GM12878 (cell line): ENCODE results near the gene PLCB4. TPM values are rescaled to one million over a fixed set of nuclear protein-coding genes. Genes with fewer than 3 reads are reported as not detected.

Source experiments
- ATAC-seq: fragments of 200-7000 bp; cut with Tn5 transposase; 3 replicates; pipeline ENCODE4 v1.9.1; 2020; ENCODE audit warnings: mild to moderate bottlenecking, moderate library complexity
- BruUV-seq: library from RNA; stranded (reverse); fragments of 400-500 nt; replicated peaks from 2 replicates; lab custom pipeline; 2021; lab: Mats Ljungman, UMichigan
- CTCF ChIA-PET: fragments of 300-600 bp; sonication (Branson Sonifier 250); formaldehyde crosslinking; extraction: SDS; loops from one replicate; lab custom pipeline; 2021; ENCODE audit warnings: inconsistent platforms; lab: Yijun Ruan, JAX
- POLR2A ChIA-PET: fragments of 350-600 bp; formaldehyde crosslinking; extraction: SDS; loops from one replicate; lab custom pipeline; 2021; ENCODE audit warnings: inconsistent platforms; lab: Charles Lee
- RAD21 ChIA-PET: fragments of 300-600 bp; sonication (Branson Sonifier 250); formaldehyde crosslinking; loops from one replicate; lab custom pipeline; 2023; ENCODE audit warnings: antibody characterized with exemption; ENCODE audit not compliant: unreplicated experiment; lab: Charles Lee
- SMC1A ChIA-PET: fragments of 300-600 bp; sonication (Branson Sonifier 250); formaldehyde crosslinking; loops from one replicate; lab custom pipeline; 2023; ENCODE audit not compliant: unreplicated experiment, uncharacterized antibody; lab: Charles Lee
- DNase-seq: peaks from one replicate; pipeline ENCODE4 v3.0.0-alpha.2; 2011; ENCODE audit warnings: low read depth, low spot score
- FAIRE-seq: peaks from 3 replicates; lab custom pipeline; 2011; peaks lifted over from hg19 to GRCh38; lab: Jason Lieb, UNC
- H2AFZ ChIP-seq: 2 replicates; pipeline ENCODE4 v1.6.0; 2011; ENCODE audit warnings: low read depth, low read length, control low read depth; ENCODE audit not compliant: control insufficient read depth
- H3K27ac ChIP-seq: 2 replicates; pipeline ENCODE4 v1.5.1; 2011; ENCODE audit warnings: control low read depth; ENCODE audit not compliant: control insufficient read depth, insufficient read depth
- H3K27me3 ChIP-seq, 2 experiments: replicated peaks in 1 of 2; 2 replicates each; pipeline versions ENCODE4 v1.6.0 to v1.6.1; 2011; ENCODE audit warnings: low read length in 1 of 2; ENCODE audit not compliant: control insufficient read depth in 2 of 2, insufficient read depth in 2 of 2
- H3K36me3 ChIP-seq, 2 experiments: 2 replicates each; pipeline ENCODE4 v1.5.1; 2011; ENCODE audit warnings: low read length in 1 of 2; ENCODE audit not compliant: control insufficient read depth in 2 of 2, insufficient read depth in 2 of 2
- H3K4me1 ChIP-seq: 2 replicates; pipeline ENCODE4 v1.6.1; 2011; ENCODE audit warnings: mild to moderate bottlenecking, low read length, moderate library complexity, mixed read lengths; ENCODE audit not compliant: control insufficient read depth, insufficient read depth
- H3K4me2 ChIP-seq: 2 replicates; pipeline ENCODE4 v1.6.0; 2011; ENCODE audit warnings: control low read depth; ENCODE audit not compliant: control insufficient read depth, insufficient read depth
- H3K4me3 ChIP-seq: fragments of 200-600 bp; sonication (generic); 2 replicates; pipeline ENCODE4 v1.5.1; 2016
- H3K79me2 ChIP-seq: 2 replicates; pipeline ENCODE4 v1.6.0; 2011; ENCODE audit warnings: low read length; ENCODE audit not compliant: control insufficient read depth, insufficient read depth
- H3K9ac ChIP-seq: 2 replicates; pipeline ENCODE4 v1.8.0; 2011; ENCODE audit warnings: low read length, control low read depth, mixed read lengths; ENCODE audit not compliant: control insufficient read depth, insufficient read depth
- H3K9me3 ChIP-seq: replicated peaks from 3 replicates; pipeline ENCODE4 v1.5.1; 2011; ENCODE audit warnings: mild to moderate bottlenecking, low read length; ENCODE audit not compliant: control insufficient read depth, insufficient read depth
- H4K20me1 ChIP-seq: 2 replicates; pipeline ENCODE4 v1.6.0; 2011; ENCODE audit not compliant: control insufficient read depth, insufficient read depth
- BCL3 ChIP-seq: IDR thresholded peaks from 2 replicates; pipeline ENCODE4 v1.6.1; 2011; ENCODE audit warnings: borderline replicate concordance, low read depth, mild to moderate bottlenecking, moderate library complexity, low read length; ENCODE audit not compliant: insufficient read depth, poor library complexity, severe bottlenecking
- MLLT1 ChIP-seq: fragments of 450-650 bp; IDR thresholded peaks from 2 replicates; pipeline ENCODE4 v1.6.1; 2016; ENCODE audit warnings: mild to moderate bottlenecking
- PBX3 ChIP-seq: IDR thresholded peaks from 2 replicates; pipeline ENCODE4 v1.6.1; 2011; ENCODE audit warnings: mild to moderate bottlenecking, low read depth, low read length, moderate library complexity; ENCODE audit not compliant: insufficient replicate concordance
- POLR2AphosphoS5 ChIP-seq: IDR thresholded peaks from 2 replicates; pipeline ENCODE4 v1.6.1; 2011; ENCODE audit warnings: mild to moderate bottlenecking, low read length, inconsistent platforms
- ZNF622 ChIP-seq: fragments of 450-650 bp; IDR thresholded peaks from 2 replicates; pipeline ENCODE4 v1.6.1; 2017; ENCODE audit warnings: mild to moderate bottlenecking, inconsistent platforms
- WGBS: methylation state at CpG from one replicate; pipeline ENCODE4 v1.1.6; 2016; ENCODE audit warnings: low lambda C conversion rate; ENCODE audit not compliant: insufficient replicate concordance, insufficient coverage; ENCODE audit errors: missing lambda C conversion rate; 5-methylcytosine and 5-hydroxymethylcytosine counted together
- in situ Hi-C: fragments of 300-500 bp; cut with MboI; formaldehyde crosslinking; loops from 9 replicates; pipeline ENCODE4 v1.14.3; 2018; ENCODE audit warnings: mixed read lengths
- intact Hi-C: fragments of 100-400 bp; cut with micrococcal nuclease; formaldehyde crosslinking; loops from one replicate; pipeline ENCODE4 v1.14.2; 2022; ENCODE audit not compliant: unreplicated experiment
- polyA plus RNA-seq, 11 experiments: library from polyadenylated mRNA; depleted of rRNA in 4 of 11; unstranded in 6 of 11; stranded (reverse) in 5 of 11; fragments of >200 nt; fragmentation: Nextera tagmentation in 4 of 11; fragmentation: Illumina TruSeq in 1 of 11; extraction: Ambion mirVana in 4 of 11; extraction: Trizol in 1 of 11; gene quantifications; 1 replicate in 1 of 11; 2 replicates in 10 of 11; pipeline versions ENCODE4 v1.2.1 to v1.2.3, GENCODE V29; 2011 to 2016; ENCODE audit warnings: inconsistent platforms in 2 of 11, missing spikeins in 2 of 11, low read depth in 1 of 11
- total RNA-seq, 4 experiments: library from RNA; depleted of rRNA in 3 of 4; stranded (reverse); fragments of >200 nt in 3 of 4; fragmentation: Illumina TruSeq in 1 of 4; extraction: Trizol in 1 of 4; gene quantifications; 2 replicates each; pipeline versions ENCODE4 v1.2.1 to v1.2.3, GENCODE V29; 2013 to 2021

The PLCB4 gene
- total and polyA plus RNA-seq, 10 of the 15 experiments (the other 5 are each of a cell fraction or from before 2014, with no cell fraction given) = not detected

- WGBS = 11% methylated on average over 3 of the region's 3 CpGs
- Histone ChIP-seq H3K79me2 (no peaks in the 10 kb centered on the region), H3K9me3 (peaks cover 5% of the 10 kb centered on the region; the same call in 2 of the 3 replicates), H3K4me1 (0 out of 2 replicates have a peak, but pooled peaks cover 3% of the 10 kb centered on the region), H3K36me3 (no peaks in the 10 kb centered on the region), H3K4me2 (no peak overlapping the region), H4K20me1 (no peaks in the 10 kb centered on the region), H3K9ac (no peak overlapping the region), H3K27me3 (no peaks in the 10 kb centered on the region), H2AFZ (no peak overlapping the region), H3K27ac (no peak overlapping the region)
- ChIA-PET SMC1A (no interaction called here), POLR2A (no interaction called here), RAD21 (no interaction called here), CTCF (interaction anchor here (1.6 kb wide), 1 partner anchor 33 kb away, joined by 6 read pairs; no protein-coding TSS in a partner anchor)
- no TSS peak for BruUV-seq
- ATAC-seq = no peak
- DNase-seq = no peak
- TF ChIP-seq MLLT1 (no peak), BCL3 (no peak), POLR2AphosphoS5 (no peak), ZNF622 (no peak), PBX3 (no peak)
- TF ChIP-seq, all 136 proteins: peak for 0
- no peak for FAIRE-seq
- in situ Hi-C loops (no loop called here), intact Hi-C loops (no loop called here)
- no peak overlapping the region for H3K4me3 ChIP-seq
These were observed 372.0 kb downstream of the PLCB4 start for GRCh38 chr20:9440892-9441291.
